Measurements from ENCODE around the gene ITPA. TPM values are rescaled to one million over a fixed set of nuclear protein-coding genes. Genes with fewer than 3 reads are reported as not detected.

ITPA gene
- total and polyA plus RNA-seq, 2 of the 13 experiments (the other 11 are each of a cell fraction or from before 2014, with no cell fraction given): 60.1 to 103 TPM

GRCh38 chr20:3231889-3232588 is 22.7 kb downstream of the ITPA start (continued):
- TF ChIP-seq, protein P1, sequence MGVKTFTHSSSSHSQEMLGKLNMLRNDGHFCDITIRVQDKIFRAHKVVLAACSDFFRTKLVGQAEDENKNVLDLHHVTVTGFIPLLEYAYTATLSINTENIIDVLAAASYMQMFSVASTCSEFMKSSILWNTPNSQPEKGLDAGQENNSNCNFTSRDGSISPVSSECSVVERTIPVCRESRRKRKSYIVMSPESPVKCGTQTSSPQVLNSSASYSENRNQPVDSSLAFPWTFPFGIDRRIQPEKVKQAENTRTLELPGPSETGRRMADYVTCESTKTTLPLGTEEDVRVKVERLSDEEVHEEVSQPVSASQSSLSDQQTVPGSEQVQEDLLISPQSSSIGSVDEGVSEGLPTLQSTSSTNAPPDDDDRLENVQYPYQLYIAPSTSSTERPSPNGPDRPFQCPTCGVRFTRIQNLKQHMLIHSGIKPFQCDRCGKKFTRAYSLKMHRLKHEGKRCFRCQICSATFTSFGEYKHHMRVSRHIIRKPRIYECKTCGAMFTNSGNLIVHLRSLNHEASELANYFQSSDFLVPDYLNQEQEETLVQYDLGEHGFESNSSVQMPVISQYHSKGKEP (CRISPR knock-in tag; IDR thresholded peaks at IDR 0.05): no peak
- peak; percentile 89 for TF ChIP-seq NR2C2 (CRISPR knock-in tag; IDR thresholded peaks at IDR 0.05; ENCODE audit: borderline replicate concordance)
- TF ChIP-seq, protein P2, sequence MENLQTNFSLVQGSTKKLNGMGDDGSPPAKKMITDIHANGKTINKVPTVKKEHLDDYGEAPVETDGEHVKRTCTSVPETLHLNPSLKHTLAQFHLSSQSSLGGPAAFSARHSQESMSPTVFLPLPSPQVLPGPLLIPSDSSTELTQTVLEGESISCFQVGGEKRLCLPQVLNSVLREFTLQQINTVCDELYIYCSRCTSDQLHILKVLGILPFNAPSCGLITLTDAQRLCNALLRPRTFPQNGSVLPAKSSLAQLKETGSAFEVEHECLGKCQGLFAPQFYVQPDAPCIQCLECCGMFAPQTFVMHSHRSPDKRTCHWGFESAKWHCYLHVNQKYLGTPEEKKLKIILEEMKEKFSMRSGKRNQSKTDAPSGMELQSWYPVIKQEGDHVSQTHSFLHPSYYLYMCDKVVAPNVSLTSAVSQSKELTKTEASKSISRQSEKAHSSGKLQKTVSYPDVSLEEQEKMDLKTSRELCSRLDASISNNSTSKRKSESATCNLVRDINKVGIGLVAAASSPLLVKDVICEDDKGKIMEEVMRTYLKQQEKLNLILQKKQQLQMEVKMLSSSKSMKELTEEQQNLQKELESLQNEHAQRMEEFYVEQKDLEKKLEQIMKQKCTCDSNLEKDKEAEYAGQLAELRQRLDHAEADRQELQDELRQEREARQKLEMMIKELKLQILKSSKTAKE (CRISPR knock-in tag; IDR thresholded peaks at IDR 0.05; ENCODE audit: borderline replicate concordance): peak; percentile 96
- TF ChIP-seq SETDB1 (CRISPR knock-in tag; IDR thresholded peaks at IDR 0.05; ENCODE audit: borderline replicate concordance): no peak
- TF ChIP-seq ZFP82 (CRISPR knock-in tag; IDR thresholded peaks at IDR 0.05; ENCODE audit: borderline replicate concordance): 0 out of 2 replicates have a peak, but pooled peaks have one; percentile 69
- no peak for TF ChIP-seq NFYB (CRISPR knock-in tag; IDR thresholded peaks at IDR 0.05)
- TF ChIP-seq GLI4 (CRISPR knock-in tag; IDR thresholded peaks at IDR 0.05; ENCODE audit: borderline replicate concordance): no peak
- TF ChIP-seq TCF7 (IDR thresholded peaks at IDR 0.05; ENCODE audit: low read depth): no peak
- no peak for TF ChIP-seq PAWR (CRISPR knock-in tag; IDR thresholded peaks at IDR 0.05; ENCODE audit: borderline replicate concordance)
- TF ChIP-seq RBAK (CRISPR knock-in tag; IDR thresholded peaks at IDR 0.05): peak; percentile 46; the same call in 1 of the 2 replicates
- peak; percentile 54; the same call in 1 of the 2 replicates for TF ChIP-seq TSC22D2 (CRISPR knock-in tag; IDR thresholded peaks at IDR 0.05; ENCODE audit: borderline replicate concordance)
- no peak for TF ChIP-seq FOXK2 (IDR thresholded peaks at IDR 0.05)
- TF ChIP-seq, protein P3, sequence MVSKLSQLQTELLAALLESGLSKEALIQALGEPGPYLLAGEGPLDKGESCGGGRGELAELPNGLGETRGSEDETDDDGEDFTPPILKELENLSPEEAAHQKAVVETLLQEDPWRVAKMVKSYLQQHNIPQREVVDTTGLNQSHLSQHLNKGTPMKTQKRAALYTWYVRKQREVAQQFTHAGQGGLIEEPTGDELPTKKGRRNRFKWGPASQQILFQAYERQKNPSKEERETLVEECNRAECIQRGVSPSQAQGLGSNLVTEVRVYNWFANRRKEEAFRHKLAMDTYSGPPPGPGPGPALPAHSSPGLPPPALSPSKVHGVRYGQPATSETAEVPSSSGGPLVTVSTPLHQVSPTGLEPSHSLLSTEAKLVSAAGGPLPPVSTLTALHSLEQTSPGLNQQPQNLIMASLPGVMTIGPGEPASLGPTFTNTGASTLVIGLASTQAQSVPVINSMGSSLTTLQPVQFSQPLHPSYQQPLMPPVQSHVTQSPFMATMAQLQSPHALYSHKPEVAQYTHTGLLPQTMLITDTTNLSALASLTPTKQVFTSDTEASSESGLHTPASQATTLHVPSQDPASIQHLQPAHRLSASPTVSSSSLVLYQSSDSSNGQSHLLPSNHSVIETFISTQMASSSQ (IDR thresholded peaks at IDR 0.05; ENCODE audit: low read depth): 0 out of 2 replicates have a peak, but pooled peaks have one; percentile 9
- TF ChIP-seq, protein P3 (CRISPR knock-in tag; IDR thresholded peaks at IDR 0.05; ENCODE audit: borderline replicate concordance): no peak
- peak; percentile 27; the same call in 1 of the 2 replicates for TF ChIP-seq ZFYVE20 (CRISPR knock-in tag; IDR thresholded peaks at IDR 0.05; ENCODE audit: borderline replicate concordance, low read depth)
- TF ChIP-seq ZNF768 (CRISPR knock-in tag; IDR thresholded peaks at IDR 0.05): peak; percentile 75
- TF ChIP-seq ZNF326 (CRISPR knock-in tag; IDR thresholded peaks at IDR 0.05; ENCODE audit: borderline replicate concordance): no peak
- TF ChIP-seq ZNF136 (CRISPR knock-in tag; IDR thresholded peaks at IDR 0.05; ENCODE audit: low read depth): 0 out of 2 replicates have a peak, but pooled peaks have one; percentile 59
- TF ChIP-seq HOMEZ (CRISPR knock-in tag; IDR thresholded peaks at IDR 0.05; ENCODE audit: low read depth): 0 out of 2 replicates have a peak, but pooled peaks have one; percentile 20

Measured in HepG2 (cell line).